B cell (primary cell): ENCODE results near the gene GMEB2. TPM values are rescaled to one million over a fixed set of nuclear protein-coding genes. Genes with fewer than 3 reads are reported as not detected.

Experiments
- ATAC-seq: fragments of 200-7000 bp; cut with Tn5 transposase; one replicate; pipeline ENCODE4 v1.10.0; 2021; ENCODE audit warnings: low read depth, mild to moderate bottlenecking, moderate number of reproducible peaks, moderate library complexity
- CTCF ChIA-PET: fragments of 350-600 bp; sonication (Branson Sonifier 250); formaldehyde crosslinking; loops from one replicate; lab custom pipeline; 2021; ENCODE audit warnings: antibody characterized with exemption, inconsistent platforms; lab: Charles Lee
- POLR2A ChIA-PET: fragments of 350-600 bp; sonication (Branson Sonifier 250); formaldehyde crosslinking; loops from one replicate; lab custom pipeline; 2021; ENCODE audit warnings: antibody characterized with exemption; lab: Charles Lee
- DNase-seq: peaks from one replicate; pipeline ENCODE4 v3.0.0; 2013
- H2AFZ ChIP-seq: 2 replicates; pipeline ENCODE4 v1.6.1; 2012; ENCODE audit warnings: mild to moderate bottlenecking, low read depth, low read length; ENCODE audit not compliant: insufficient read depth, poor library complexity, severe bottlenecking
- H3K27ac ChIP-seq, 2 donors: 1 replicate in 1 of 2; 2 replicates in 1 of 2; pipeline ENCODE4 v1.5.1; 2012 to 2013; ENCODE audit warnings: low read length in 2 of 2, mild to moderate bottlenecking in 2 of 2, moderate library complexity in 1 of 2
- H3K27me3 ChIP-seq, 4 experiments: fragments of 200-600 bp in 1 of 4; sonication (generic) in 1 of 4; replicated peaks in 1 of 4; 1 replicate in 2 of 4; 2 replicates in 2 of 4; pipeline versions ENCODE4 v1.6.1 to v1.7.0; 2013 to 2016; ENCODE audit warnings: low read length in 3 of 4, mild to moderate bottlenecking in 2 of 4, mixed read lengths in 1 of 4, moderate library complexity in 1 of 4; ENCODE audit not compliant: insufficient read depth in 4 of 4, control insufficient read depth in 3 of 4; ENCODE audit errors: control extremely low read depth in 1 of 4
- H3K36me3 ChIP-seq, 2 experiments: replicated peaks in 1 of 2; 1 replicate in 1 of 2; 2 replicates in 1 of 2; pipeline versions ENCODE4 v1.6.1 to v1.7.1; 2013; ENCODE audit warnings: low read length in 1 of 2; ENCODE audit not compliant: insufficient read depth in 2 of 2, control insufficient read depth in 1 of 2; ENCODE audit errors: control extremely low read depth in 1 of 2, extremely low read depth in 1 of 2
- H3K4me1 ChIP-seq, 2 donors: fragments of 200-600 bp in 1 of 2; sonication (generic) in 1 of 2; 1 replicate in 1 of 2; 2 replicates in 1 of 2; pipeline versions ENCODE4 v1.5.1 to v1.6.1; 2013 to 2017; ENCODE audit warnings: low read length in 2 of 2; ENCODE audit not compliant: control insufficient read depth in 2 of 2, insufficient read depth in 2 of 2
- H3K4me2 ChIP-seq: replicated peaks from 2 replicates; pipeline ENCODE3; 2012; ENCODE audit warnings: mild to moderate bottlenecking, low read depth, low read length; ENCODE audit not compliant: poor library complexity, severe bottlenecking
- H3K4me3 ChIP-seq, 5 experiments: fragments of 200-600 bp in 1 of 5; sonication (generic) in 1 of 5; 1 replicate in 3 of 5; 2 replicates in 2 of 5; pipeline versions ENCODE4 v1.5.1 to v1.7.0; 2011 to 2016; ENCODE audit warnings: low read length in 4 of 5, mild to moderate bottlenecking in 4 of 5, low read depth in 2 of 5, control low read depth in 1 of 5, moderate library complexity in 1 of 5; ENCODE audit not compliant: insufficient read depth in 1 of 5; ENCODE audit errors: control extremely low read depth in 1 of 5, extremely low read depth in 1 of 5
- H3K79me2 ChIP-seq: fragments of 200-600 bp; sonication (generic); one replicate; pipeline ENCODE4 v1.6.0; 2016; ENCODE audit warnings: low read length; ENCODE audit not compliant: control insufficient read depth, insufficient read depth
- H3K9ac ChIP-seq: fragments of 200-600 bp; sonication (generic); 2 replicates; pipeline ENCODE4 v1.6.1; 2017; ENCODE audit warnings: mild to moderate bottlenecking, low read length, moderate library complexity
- H3K9me3 ChIP-seq, 3 donors: one replicate each; pipeline versions ENCODE4 v1.6.1 to v1.7.1; 2013; ENCODE audit warnings: low read length in 2 of 3; ENCODE audit not compliant: control insufficient read depth in 2 of 3, insufficient read depth in 1 of 3; ENCODE audit errors: control extremely low read depth in 1 of 3
- H4K20me1 ChIP-seq: 2 replicates; pipeline ENCODE4 v1.6.0; 2012; ENCODE audit warnings: mild to moderate bottlenecking, low read length; ENCODE audit not compliant: insufficient read depth, control insufficient read depth, poor library complexity, severe bottlenecking
- H3K27ac Mint-ChIP-seq: one replicate; pipeline ENCODE4 v1.8.0; 2021; ENCODE audit warnings: mixed read lengths
- H3K27me3 Mint-ChIP-seq: one replicate; pipeline ENCODE4 v1.8.0; 2021; ENCODE audit warnings: mixed read lengths
- H3K4me1 Mint-ChIP-seq: one replicate; pipeline ENCODE4 v1.8.0; 2021; ENCODE audit warnings: mixed read lengths
- H3K4me3 Mint-ChIP-seq: one replicate; pipeline ENCODE4 v1.8.0; 2021; ENCODE audit warnings: mixed read lengths
- H3K9me3 Mint-ChIP-seq: one replicate; pipeline ENCODE4 v1.8.0; 2022; ENCODE audit warnings: mixed read lengths; ENCODE audit not compliant: insufficient read depth
- EZH2 ChIP-seq: IDR thresholded peaks from 2 replicates; pipeline ENCODE4 v1.6.1; 2012; ENCODE audit warnings: borderline replicate concordance, low read depth, mild to moderate bottlenecking, moderate library complexity, low read length; ENCODE audit not compliant: insufficient read depth, poor library complexity, severe bottlenecking
- WGBS: methylation state at CpG from one replicate; pipeline ENCODE4 v1.1.5; 2013; ENCODE audit warnings: missing lambda C conversion rate; ENCODE audit not compliant: insufficient coverage; 5-methylcytosine and 5-hydroxymethylcytosine counted together
- intact Hi-C: fragments of 100-400 bp; cut with micrococcal nuclease; formaldehyde crosslinking; loops from one replicate; pipeline ENCODE4 v1.10.0; 2022
- polyA plus RNA-seq: library from polyadenylated mRNA; depleted of rRNA; stranded (reverse); fragments of >200 nt; gene quantifications from 2 replicates; pipeline ENCODE4 v1.2.3, GENCODE V29; 2012
- total RNA-seq, 2 donors: library from RNA; stranded (reverse); fragments of 120-200 nt in 1 of 2; gene quantifications; 1 replicate in 1 of 2; 2 replicates in 1 of 2; pipeline versions ENCODE4 v1.2.3 to v1.2.4, GENCODE V29; 2013 to 2022
- TF ChIP-seq, protein P1 (sequence below): fragments of 200-600 bp; IDR thresholded peaks from one replicate; pipeline ENCODE4 v1.8.0; 2022; ENCODE audit warnings: antibody characterized with exemption, mild to moderate bottlenecking

GMEB2 gene
- total and polyA plus RNA-seq, 2 donors (not counting 1 experiment from before 2014, with no cell fraction given), result 17.7 to 24.5 TPM

DNA sequence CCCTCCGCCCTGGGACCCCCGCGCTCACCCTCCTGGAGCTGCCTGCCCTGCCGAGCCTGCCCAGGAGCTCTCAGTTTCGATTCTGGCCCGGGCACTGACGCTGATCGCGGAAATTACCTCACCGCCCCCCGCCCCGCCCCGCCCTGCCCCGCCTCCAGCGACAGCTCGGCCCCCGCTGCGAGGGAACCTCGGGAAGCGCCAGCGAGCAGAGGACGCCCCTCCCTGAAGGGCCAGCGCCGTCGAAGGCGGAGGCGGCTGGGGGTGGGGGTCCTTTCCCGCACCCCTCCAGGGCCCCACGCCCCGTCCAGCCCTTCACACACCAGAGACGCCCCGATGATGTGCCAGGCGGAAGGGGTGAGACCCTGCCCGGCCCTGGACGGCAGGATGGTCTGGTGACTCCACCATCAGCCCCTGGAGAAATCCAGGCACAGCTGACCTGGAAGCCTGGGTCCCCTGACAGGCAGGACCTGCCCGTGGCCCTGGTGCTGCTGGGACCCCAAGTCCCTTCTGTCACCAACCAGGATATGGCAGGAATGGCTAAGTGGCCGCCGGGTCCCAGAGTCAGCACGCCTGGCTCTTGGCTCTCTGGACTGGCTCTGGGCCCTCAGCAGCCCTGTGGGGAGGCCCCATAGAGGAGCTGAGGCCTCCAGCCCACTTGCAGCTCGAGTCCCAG, 52.6 kb downstream of the GMEB2 start, which contains the start of gene HELZ2:
TSS of gene HELZ2 (minus strand) at position 84 of the 673 bp plus-strand sequence. CDS start 1,854 bp downstream, outside the sequence.
- Histone ChIP-seq H3K4me2 (peak within 1 kb of the TSS; percentile 98), H3K27me3 (no peaks in the 10 kb centered on the region), H4K20me1 (peaks cover 28% of the 10 kb centered on the region), H3K4me1 (peaks cover 21 to 38% of the 10 kb centered on the region in 2 donors), H3K9ac (peak within 1 kb of the TSS; percentile 85), H2AFZ (peak within 1 kb of the TSS; percentile 82), H3K4me3 (peak within 1 kb of the TSS; percentile 61 to 86 (median 79)), H3K9me3 (no peaks in the 10 kb centered on the region), H3K36me3 (peaks cover 0 to 13% of the 10 kb centered on the region in 2 experiments), H3K79me2 (peaks cover 21% of the 10 kb centered on the region), H3K27ac (peak within 1 kb of the TSS; percentile 71 to 86)
- intact Hi-C loops, result loop anchor here (1.0 kb wide), 1 partner anchor 20 kb away; the partner anchor contains the start of gene FNDC11
- TF ChIP-seq, protein P1, sequence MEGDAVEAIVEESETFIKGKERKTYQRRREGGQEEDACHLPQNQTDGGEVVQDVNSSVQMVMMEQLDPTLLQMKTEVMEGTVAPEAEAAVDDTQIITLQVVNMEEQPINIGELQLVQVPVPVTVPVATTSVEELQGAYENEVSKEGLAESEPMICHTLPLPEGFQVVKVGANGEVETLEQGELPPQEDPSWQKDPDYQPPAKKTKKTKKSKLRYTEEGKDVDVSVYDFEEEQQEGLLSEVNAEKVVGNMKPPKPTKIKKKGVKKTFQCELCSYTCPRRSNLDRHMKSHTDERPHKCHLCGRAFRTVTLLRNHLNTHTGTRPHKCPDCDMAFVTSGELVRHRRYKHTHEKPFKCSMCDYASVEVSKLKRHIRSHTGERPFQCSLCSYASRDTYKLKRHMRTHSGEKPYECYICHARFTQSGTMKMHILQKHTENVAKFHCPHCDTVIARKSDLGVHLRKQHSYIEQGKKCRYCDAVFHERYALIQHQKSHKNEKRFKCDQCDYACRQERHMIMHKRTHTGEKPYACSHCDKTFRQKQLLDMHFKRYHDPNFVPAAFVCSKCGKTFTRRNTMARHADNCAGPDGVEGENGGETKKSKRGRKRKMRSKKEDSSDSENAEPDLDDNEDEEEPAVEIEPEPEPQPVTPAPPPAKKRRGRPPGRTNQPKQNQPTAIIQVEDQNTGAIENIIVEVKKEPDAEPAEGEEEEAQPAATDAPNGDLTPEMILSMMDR, result no peak
- no peak for TF ChIP-seq EZH2
- H3K27me3 Mint-ChIP-seq, result no peaks in the 10 kb centered on the region
- H3K9me3 Mint-ChIP-seq, result no peaks in the 10 kb centered on the region
- H3K4me1 Mint-ChIP-seq, result peaks cover 9% of the 10 kb centered on the region
- ChIA-PET POLR2A (interaction anchor here (0.6 to 2.3 kb wide), 8 partner anchors 12 to 139 kb away, joined by 3 to 12 read pairs (median 4); partner anchors contain the start of gene PPDPF), CTCF (interaction anchor here (1.1 to 3.1 kb wide), 2 partner anchors 36 to 77 kb away, joined by 4 to 17 read pairs; no protein-coding TSS in a partner anchor)
- DNase-seq (peak; percentile 82), ATAC-seq (peak; percentile 93)
- H3K4me3 Mint-ChIP-seq, result peak within 1 kb of the TSS; percentile 87
- H3K27ac Mint-ChIP-seq, result peak within 1 kb of the TSS; percentile 83
- WGBS, result 9% methylated on average over 36 of the region's 40 CpGs
